Stimulated activated CD4-positive, alpha-beta T cell treated with anti-CD3 and anti-CD28 coated beads, Interleukin-15, amount 100 ng/mL, for 1 hour (primary cell): ENCODE results near the gene PIP5KL1.

Source experiments
- DNase-seq, 2 donors: peaks; one replicate each; pipeline ENCODE4 v3.0.0-alpha.2; 2020; ENCODE audit warnings: low read depth in 1 of 2, low spot score in 1 of 2

PIP5KL1 gene, protein sequence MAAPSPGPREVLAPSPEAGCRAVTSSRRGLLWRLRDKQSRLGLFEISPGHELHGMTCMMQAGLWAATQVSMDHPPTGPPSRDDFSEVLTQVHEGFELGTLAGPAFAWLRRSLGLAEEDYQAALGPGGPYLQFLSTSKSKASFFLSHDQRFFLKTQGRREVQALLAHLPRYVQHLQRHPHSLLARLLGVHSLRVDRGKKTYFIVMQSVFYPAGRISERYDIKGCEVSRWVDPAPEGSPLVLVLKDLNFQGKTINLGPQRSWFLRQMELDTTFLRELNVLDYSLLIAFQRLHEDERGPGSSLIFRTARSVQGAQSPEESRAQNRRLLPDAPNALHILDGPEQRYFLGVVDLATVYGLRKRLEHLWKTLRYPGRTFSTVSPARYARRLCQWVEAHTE

DNA sequence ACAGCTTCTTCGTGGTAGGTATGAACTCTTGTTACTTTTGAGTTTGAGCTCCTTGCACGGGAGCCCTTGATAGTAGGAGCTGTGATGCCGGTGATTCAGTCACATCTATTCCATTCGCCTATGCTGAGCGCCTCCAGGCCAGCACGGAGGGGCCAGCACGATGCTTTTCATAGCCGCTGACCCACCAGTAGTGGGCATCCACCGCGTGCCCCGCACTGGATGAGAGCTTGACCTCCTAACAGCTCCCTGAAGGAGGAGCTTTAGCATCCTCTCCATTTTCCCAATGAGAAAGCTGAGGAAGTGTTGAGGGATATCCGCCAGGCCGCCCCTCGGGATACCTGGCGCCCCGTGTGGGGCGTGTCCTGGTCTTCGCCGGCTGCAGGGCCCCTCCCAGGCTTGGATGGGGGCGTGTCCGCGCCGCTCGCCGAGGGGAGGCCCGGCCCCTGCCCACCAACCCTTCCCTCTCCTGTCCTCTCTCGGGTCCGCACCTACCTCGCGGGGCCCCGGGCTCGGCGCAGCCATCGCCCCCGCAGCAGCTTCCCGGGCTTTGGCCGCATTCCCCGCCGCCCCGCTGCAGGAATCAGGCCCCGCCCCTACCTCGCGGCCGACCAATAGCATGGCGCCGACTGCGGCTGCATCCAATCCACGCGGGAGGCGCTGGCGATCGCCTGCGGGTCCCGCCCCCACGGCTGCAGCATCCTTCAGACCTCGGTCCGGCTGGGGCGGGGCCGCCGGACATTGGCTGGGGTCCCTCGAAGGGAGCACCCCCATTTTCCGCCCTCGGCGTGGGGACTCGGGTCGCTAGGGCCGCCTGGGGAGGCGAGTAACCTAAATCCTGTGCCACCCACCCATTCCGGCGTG is at the start of gene PIP5KL1:
Gene PIP5KL1 (minus strand): TSS at position 547 of the 861 bp plus-strand sequence. CDS start 25 bp downstream, at position 522.
- DNase-seq, result peak; percentile 56 to 63

DNA sequence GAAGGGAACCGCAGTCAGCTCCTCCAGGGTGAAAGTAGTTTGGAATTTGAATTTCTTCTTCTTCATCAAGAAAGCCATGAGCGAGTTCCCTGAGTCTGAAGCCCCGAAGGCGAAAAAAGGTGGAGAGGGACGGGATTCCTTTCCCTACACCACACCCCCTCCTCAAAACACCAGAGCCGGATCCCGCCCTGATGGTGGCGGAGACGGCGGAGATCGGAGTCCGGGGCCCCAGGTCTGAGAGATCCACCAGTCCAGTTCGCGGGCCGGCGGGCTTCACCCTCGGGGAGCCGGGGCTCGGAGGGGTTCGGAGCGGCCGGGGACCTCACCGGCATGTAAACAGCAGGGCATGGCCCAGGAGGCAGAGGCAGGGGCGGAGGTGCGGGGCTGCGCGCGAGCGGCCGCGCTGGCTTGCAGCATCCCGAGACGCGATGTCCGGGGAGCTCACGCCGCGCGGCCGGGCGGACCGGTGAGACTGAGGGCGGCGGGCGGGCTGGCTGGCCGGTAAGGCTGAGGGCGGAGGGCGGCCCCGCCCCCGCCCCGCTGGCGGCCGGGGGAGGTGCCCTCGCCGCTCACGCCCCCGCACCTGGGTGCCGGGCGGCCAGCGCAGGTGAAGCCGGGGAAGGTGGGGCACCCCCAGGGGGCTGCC is 49.6 kb upstream of the PIP5KL1 start:
- DNase-seq, result no peak

DNA sequence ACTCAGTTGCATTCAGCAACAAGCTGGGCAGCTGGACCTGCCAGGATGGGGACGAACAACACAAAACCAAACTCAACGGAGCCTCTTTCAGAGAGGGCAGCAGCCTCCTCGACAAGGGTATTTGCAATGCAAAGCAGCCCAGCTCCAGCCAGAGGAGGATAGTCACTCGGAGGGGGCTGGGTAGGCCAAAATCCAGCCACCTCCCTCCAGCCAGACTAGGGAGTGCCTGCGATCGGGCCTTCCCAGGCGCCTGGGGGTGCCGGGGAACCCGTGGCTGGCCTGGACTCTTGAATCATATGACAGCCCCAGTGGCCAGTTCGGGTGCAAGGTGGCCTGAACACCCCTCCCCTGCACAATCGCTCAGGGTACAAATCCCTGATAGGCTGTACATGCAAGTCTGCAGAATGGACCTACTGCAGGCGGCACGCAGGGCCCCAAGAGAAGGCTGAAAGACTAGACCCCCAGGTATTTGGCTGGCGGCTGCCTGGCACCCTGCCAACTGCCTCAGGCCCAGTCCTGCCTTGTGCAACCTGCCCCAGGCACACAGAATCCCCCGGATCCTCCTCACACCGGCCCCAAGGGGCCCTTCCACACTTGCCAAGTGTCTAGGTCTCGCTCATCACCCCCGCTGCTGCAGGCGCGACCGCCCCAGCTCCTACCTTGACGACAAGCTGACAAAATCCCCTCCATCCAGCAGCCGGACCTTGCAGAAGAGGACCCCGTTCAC is 48.9 kb upstream of the PIP5KL1 start:
- DNase-seq, result no peak

- DNase-seq, result no peak
Observed at GRCh38 chr9:127979015-127979332, 48.4 kb upstream of the PIP5KL1 start.

- no peak for DNase-seq
Observed at GRCh38 chr9:127977884-127978647, 47.5 kb upstream of the PIP5KL1 start.

GRCh38 chr9:127977009-127977883 is 46.7 kb upstream of the PIP5KL1 start:
- DNase-seq, result no peak

- DNase-seq, result no peak
Observed at GRCh38 chr9:127976498-127976897, 45.9 kb upstream of the PIP5KL1 start.

- DNase-seq, result no peak
Observed at GRCh38 chr9:127975376-127976315, 45.1 kb upstream of the PIP5KL1 start.

DNA sequence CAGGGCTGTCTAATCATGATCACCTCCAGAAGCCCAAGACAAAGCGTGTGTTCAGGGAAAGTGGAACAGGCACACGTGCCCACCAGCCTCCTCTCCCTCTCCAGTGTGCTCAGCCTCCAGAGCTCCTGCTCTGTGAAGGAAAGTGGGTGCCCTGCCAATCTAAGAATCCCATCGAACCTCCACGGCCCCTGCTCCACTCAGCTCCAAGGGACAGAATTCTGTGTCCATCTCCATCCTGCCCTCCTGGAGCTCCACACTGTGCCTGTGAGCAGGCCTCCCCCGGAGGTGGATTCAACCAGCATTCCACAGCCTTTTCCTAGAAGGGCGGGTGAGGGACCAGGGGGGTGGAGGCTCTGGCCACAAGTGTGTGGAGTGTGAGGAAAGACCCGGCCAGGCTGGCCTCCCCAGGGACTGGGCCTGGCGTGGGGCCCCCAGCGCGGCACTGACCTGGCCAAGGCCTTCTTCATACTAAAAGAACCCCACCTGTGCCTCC is 44.2 kb upstream of the PIP5KL1 start:
- DNase-seq, result no peak

- no peak for DNase-seq
Observed at GRCh38 chr9:127974001-127974768, 43.6 kb upstream of the PIP5KL1 start.

GRCh38 chr9:127973169-127974000 is 42.8 kb upstream of the PIP5KL1 start:
- DNase-seq, result no peak

- no peak for DNase-seq
Observed at GRCh38 chr9:127972236-127972871, 41.8 kb upstream of the PIP5KL1 start.

DNA sequence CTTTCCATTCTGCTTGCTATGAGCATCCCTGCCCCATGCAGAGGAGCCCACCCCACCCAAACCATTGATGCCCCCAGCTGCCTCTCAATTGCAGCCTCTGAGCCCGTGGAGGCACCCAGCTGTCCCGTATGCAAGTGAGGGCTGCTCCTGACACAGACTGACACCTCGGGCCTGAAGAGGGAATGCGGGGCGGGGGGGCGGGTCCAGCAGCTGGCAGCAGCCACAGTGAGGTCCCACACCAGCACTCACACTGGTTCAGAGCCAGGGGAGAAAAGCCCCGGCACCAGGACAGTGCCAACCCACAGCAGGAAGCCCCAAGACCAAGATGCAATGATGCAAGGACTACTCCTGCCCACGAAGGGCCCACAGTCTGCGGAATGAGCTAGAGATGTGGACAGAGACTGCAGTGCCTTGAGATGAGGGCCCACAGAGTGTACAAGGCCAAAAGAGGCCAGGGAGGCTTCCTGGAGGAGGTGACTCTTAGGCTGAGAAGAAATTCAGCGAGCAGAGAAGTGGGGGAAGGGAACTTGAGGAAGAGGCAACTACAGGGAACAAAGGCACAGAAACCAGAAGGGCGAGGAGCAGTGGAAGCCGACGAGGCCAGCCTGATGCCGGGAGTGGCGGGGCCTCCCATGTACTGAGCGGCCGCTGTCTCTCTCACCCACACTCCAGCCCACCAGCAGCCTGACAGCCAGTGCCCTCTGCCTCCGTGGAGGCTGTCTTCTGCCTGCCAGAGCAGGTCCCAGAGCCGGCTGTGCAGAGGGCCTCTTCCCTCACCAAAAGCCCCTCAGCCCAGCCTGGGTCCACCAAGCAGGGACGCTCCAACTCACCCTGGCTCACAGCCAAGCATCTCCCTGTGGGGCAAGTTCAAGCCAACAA is 41.0 kb upstream of the PIP5KL1 start:
- no peak for DNase-seq

DNA sequence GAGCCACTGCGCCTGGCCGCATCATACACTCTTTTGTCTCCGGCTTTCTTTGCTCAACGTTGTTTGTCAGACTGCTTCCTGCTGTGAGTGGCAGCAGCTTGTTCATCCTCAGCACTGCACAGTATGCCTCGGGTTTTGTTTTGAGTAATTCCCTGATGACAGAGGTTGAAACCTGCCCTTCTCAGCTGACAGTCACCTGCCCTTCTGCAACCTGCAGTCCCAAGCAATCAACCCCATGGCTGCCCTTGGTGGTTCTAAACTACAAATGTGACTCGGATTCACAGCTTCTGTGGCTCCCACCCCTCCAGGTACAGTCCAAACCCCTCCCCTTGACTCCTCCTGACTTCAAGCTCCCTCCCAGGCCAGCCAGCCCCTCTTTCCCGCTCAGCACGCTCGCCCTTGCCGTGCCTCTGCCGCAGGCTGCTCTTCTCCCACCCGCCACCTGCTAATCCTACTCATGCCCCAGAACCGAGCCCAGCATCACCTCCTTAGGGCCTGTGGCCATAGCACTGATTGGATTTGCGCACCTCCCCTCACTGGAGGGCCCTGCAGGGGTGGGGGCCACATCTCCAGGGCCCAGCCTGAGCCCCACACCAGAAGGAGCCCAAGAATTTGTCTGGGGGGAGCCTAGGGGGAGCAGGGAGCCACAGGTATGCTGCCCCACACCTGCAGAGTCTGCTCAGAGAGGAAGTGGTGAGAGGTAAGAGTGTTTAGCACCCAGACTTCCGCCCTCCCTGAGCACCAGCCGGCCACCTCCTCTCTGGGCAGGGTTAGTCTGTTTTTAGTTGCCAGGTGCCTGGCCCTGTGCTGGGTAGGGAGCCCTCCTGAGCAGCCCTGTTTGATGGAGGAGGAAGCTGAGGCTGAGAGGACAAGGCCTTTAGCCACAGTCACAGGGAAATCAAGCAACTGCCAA is 40.1 kb upstream of the PIP5KL1 start:
- DNase-seq, result peak in 1 of 2 donors; percentile 36
